HG02610 (cell line): ENCODE measurements around the gene HSPA12A.

Experiments used
- ATAC-seq: cut with Tn5 transposase; IDR thresholded peaks from one replicate; pipeline ENCODE4 v1.9.1; 2021; ENCODE audit warnings: mild to moderate bottlenecking, moderate library complexity; ENCODE audit not compliant: unreplicated experiment

HSPA12A gene

DNA sequence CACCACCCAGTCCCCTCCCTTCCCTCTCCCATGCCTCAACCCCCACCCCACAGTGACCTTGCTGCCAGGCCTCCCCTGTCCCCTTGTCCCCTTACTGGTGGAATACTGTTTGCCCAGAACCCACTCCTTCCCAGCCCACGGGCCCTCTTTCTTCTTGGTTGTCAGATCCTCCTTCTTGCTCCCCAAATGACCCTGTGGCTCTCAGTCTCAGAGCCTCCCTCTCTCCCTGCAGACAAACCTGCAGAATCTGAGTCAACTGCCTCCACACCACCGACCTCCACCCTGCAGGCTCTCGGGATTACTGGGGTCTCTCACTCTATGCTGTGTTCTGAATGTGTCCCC is 47.5 kb downstream of the HSPA12A start:
- ATAC-seq: no peak

DNA sequence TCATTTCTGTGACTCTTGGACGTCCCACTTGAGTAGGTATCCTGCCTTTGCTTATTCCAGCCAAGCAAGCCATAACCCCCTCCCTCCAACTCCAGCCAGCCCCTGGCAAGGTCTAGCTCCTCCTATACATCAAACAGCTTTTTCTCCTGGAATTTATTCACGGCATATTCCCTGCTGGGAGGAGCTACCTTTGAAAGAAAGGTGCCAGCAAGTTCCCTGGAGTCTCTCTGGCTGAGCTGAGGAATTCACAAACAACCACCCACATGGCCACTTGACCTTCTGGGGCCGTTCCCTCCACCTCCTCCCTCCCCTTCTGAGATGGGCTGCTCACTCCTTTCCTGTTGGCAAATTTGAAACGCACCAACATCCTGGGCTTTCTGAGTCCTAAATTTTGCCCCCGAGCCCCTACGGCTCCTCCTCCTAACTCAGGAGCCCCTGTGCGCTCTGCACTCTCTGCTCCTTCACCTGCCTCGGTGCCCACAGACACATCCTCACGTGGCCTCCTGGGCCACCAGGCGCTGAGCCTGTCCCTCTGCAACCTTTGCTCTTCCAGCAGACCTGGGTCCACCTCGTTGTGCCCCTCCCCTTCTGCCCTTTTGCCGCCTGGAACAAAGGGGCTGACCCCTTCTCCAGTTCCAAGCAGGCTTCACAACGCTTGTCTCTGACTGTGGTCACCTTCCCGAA is 48.0 kb downstream of the HSPA12A start:
- ATAC-seq: no peak

DNA sequence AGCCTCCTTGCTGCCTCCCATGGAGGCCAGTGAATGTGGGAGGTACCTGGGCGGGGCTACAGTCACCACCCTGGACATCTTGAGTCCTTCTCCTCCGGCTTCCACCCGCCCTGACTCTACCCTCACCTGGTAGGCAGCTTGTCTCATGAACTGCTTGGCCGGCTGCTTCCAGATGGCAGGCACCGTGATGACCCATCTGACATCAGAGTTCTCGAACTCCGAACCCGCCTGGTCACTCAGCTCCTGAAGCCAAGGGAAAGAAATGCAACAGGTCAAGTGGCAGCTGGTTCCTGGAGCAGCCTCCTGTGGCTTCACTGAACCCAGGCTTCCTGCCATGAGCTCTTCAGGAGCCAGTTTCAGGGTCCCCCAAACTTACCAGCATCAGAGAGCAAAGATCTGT is 50.1 kb downstream of the HSPA12A start:
- no peak for ATAC-seq

DNA sequence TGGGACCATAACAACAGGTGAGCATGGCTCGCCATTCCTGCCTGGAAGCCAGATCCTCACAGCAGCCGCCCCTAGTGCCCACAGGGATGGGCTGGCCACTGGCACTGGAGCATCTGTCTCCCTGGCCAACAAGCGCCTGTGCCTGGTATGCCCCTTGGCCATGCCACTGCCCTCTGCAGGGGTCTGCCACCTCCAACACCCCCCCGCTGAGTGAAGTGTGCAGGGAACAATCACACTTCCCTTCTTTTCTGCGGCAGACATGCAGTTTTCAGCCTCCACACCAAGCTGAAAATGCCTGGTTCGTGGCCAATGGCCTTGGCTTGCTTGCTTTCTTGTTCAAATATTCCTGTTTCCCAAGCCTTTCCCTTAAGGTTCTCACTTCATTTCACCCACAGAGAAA is 50.7 kb downstream of the HSPA12A start:
- no peak for ATAC-seq

DNA sequence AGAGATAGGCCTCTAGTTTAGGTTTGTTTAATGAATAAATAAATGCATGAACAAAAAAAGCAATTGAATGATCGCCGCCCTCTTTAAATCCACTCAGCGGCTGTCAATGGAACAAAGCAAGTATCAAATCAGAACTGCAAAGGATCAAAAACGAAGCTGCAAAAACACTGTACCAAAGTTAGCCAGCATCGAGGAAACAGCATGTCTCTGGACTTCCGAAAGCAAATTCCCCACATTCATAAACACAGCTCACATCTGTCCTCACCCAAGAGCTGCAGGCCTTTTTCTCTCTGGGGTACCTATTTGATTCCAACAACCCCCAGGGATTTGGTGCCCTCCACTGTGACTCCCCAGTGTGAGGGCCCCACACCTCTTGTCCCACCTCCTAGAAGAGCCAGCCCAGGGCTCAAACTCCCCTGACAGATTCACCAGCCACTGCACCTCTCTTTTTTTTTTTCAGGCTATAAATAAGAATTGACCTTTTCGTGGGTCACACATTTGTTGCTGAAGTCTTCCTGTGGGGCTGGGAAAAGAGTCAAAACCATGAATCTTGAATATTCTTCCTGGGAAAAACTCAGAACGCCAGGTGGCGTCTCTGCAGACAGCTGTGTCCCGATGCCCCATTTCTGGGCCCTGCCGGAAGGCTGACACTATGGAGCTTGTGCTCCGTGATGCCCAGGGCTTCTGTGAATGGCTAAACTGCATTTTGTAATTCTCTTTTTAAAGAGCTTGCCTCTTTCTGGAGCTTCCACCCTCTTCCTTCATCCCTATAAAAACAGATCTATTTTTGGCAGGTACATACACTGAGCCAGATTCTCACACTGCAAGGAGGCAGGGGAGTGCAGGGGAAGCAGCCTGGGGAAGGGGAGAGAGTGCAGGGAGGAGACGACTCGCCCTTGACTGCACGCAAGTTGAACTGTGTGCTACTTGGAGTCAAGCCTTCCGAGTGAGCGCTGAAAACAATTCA is 51.7 kb downstream of the HSPA12A start:
- ATAC-seq: no peak

DNA sequence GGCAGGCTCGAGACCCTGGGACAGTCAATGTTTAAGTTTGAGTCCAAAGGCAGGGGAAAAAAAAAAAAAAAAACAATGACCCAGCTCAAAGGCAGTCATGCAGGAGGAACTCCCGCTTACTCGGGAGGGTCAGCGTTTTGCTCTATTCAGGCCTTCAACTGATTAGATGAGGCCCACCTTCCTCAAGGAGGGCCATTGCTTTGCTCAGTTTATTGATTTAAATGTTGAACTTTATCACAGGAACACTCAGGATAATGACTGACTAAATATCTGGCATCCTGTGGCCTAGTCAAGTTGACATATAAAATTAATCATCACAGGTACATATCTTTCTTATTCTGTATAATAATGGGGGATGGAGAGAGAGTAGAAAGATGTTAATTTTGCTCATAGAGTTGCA is 52.6 kb downstream of the HSPA12A start:
- no peak for ATAC-seq

DNA sequence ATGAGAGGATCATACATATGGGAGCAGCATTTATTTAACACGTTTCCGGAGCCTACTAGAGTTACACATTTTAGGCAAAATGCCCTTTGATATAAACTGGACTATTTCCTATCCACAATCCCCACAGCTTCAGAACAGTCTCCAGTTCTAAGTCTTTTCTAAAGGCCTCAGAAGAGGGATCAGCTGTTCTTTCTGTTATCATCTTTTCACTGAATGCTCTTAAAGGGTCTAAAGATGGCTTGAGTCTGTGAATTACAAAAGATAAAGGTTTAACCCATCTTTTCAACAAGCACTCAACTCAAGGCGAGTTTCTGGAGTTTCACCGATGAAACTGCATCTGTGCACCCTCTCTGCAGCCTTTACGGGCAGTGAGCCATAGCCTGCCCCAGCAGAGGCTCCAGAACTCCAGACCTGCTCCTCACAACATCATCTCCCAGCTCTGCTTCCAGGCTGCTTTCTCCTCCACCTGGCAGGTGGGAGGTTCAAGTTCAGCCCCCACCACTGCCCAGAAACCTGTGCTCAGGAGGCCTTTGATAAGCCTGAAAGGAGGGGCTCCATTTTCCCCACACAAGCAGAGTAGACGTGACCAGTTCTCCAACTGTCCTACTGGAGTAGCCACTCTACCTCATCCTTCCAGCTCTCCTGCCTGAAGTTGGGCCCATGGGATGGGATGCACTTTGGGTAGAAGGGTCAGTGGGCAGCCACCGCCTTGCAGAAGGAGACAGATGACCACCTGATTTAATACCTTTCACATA is 53.4 kb downstream of the HSPA12A start:
- no peak for ATAC-seq

DNA sequence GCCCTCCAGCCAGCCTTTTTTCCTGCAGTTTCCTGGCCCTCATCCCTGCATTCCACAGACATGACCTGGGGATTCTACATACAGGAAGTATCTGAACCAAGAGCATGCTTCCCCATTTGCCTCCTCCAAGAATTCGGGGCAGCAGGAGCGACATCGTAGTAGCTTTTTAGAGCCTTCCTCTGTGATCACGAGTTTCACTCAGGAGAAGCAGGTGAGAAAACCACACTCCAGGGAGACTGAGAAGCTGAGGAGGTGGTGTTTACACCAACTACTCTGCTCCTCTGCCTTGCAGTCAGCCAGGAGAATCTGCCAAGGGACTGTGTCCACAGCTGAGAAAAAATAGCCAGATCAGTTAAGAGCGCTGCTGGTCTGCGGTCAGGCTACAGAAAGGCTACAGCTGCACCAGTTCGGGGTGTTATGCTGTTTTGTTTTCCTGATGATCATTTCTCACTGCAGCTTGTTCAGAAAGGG is 54.1 kb downstream of the HSPA12A start:
- ATAC-seq: no peak

DNA sequence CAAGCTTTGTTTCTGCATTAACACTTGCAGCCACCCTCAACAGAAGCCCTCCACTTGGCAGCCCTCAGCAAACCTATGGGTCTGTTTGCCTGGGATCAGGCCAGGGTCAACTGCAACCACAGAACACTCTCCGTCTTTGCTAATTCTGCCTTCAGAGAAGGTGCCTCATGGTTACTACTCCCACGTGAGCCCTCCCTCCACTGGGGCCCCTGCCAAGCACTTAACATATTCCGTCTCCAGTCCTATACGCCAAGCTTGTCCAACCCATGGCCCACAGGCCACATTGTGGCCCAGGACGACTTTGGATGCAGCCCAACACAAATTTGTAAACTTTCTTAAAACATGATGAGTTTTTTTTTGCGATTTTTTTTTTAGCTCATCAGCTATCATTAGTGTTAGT is 54.7 kb downstream of the HSPA12A start:
- ATAC-seq: no peak

DNA sequence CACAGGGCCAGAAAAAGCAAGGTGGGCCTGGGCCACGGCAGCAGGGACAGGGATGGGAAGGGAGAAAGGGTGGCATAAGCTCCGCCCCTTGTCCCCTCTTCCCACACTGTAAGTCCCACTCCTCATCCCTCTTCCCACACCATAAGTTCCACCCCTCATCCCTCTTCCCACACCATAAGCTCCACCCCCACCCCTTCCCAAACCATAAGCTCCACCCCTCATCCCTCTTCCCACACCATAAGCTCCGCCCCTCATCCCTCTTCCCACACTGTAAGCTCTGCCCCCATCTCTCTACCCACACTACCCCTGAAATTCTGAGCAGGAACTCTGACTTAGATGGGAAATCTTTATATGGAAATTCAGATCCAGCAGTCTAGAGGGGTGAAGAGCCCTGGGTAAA is 55.7 kb downstream of the HSPA12A start:
- ATAC-seq: no peak

DNA sequence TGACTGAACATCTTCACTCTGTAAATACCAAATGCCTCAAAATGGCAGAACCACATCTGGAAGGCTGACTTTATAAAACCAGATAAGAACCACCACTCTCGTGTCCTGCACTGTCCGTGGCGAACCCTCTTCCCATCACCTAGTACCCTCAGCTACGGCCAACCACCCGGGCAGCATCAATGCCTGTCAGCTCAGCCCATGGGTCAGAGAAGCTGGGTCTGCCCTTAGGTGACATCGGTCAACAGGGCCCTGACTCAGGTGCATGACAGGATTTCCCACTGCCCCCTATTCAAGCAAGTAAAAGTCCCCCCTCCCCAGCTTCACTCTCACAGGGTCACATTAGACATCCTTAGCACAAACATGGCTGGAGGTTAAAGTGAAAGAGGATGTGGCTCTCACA is 56.6 kb downstream of the HSPA12A start:
- ATAC-seq: no peak

DNA sequence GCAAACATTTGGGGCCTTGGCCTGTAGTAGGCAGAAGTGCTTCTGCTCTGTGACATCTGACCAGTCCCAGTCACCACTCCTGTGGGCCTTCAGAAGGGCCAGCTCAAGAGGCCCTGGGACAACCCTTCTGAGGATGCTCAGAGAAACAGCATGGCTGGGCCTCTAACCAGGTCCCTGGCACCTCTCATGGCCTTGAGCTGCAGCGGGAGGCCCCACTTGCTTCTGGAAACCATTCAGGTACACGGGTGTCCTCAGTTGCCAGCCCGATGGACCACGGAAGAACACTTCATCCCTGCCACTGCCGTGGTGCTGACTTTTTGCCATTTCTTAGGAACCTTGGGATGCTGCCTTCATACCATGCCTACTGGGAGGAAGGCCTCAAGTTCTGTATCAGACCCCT is 57.6 kb downstream of the HSPA12A start:
- ATAC-seq: no peak

DNA sequence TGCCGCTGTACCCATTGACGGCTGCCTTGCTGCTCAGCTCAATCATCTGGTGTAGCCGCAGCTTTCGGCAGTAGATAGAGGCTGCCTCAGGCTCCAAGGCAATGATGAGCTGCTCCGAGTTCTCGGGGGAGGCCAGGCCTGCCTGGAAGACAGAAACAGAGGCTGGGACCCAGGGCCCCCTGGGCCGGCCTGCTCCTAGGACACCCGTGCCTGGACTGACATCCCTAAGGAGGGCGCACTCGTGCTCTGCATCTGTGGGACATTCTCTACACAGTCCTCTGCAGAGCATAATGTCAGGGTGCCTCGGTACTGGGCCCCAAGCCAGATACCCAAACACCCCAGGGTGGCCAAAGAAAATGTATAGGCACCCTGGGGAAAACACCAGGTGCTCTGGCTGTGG is 58.5 kb downstream of the HSPA12A start:
- no peak for ATAC-seq

DNA sequence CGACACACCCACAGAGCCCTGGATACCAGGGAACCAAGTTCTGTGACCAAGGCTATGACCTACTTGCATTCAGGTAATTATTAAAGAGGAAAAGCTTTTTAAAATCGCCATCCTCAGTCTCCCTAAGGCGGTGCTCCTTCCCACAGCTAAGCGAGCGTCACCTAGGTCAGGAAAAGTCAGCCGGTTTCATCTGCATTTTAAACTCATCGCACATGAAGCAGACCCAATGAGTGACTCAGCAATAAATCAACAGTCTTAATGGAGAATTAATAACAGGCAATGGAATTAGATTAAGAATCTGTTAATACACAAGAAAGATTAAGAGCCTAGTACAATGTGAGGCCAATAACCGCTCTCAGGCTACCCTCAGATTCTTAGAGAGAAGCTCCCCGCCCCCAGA is 59.2 kb downstream of the HSPA12A start:
- ATAC-seq: no peak

DNA sequence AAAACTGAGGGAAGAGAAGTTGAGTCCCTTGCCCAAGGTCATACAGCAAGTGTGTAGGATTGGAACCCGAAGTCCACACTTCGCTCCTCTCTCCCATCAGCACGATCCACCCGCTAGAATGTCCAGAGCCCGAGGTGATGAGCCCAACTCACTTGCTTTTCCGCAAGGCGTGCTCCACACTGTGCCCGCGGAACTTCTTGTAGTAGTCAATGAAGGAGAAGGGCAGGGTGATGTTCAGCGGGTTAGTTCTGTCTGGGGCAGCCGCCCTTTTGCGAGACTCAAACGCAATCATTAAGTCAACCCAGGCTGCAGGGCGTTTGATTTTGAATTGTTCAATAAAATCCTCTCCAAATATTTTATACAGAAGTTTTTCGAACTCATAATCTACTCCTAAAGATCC is 63.0 kb downstream of the HSPA12A start:
- no peak for ATAC-seq

DNA sequence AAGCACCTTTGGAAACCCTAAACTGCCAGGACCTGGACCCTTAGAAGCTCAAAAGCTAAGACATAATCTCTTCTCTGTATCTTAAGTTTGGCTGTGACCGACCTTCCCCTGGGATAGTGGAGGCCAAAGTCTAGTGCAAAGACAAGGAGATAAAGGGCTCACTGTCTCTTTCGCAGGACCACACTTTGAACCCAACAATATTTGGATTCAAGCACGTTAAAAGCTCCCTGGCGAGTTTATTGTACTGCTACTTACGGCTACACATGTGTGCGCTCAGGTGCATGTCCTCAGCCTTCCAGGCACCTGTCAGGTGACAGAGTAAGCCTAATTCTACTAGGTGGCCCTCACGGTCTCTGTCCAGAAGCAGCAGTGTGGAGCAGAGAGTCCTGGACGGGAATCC is 65.7 kb downstream of the HSPA12A start:
- ATAC-seq: no peak

DNA sequence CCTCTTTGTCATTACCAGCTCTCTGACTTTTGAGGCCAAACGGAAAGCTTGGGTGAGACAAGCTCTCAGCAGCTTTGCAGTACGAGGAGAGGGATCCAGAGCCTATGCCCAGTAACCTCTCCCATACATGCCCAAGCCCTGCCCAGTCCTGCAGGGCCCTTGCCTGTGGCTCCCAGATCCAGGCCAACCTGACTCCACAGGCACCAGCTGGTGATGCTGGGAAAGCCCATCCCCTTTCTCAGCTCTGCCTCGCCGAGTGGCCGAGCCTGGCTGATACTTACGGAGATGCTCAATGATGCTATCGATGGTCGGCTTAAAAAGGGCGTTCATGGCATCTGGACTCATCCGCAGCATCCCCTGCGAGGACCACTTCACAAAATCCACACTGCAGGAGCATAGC is 66.2 kb downstream of the HSPA12A start:
- ATAC-seq: no peak

DNA sequence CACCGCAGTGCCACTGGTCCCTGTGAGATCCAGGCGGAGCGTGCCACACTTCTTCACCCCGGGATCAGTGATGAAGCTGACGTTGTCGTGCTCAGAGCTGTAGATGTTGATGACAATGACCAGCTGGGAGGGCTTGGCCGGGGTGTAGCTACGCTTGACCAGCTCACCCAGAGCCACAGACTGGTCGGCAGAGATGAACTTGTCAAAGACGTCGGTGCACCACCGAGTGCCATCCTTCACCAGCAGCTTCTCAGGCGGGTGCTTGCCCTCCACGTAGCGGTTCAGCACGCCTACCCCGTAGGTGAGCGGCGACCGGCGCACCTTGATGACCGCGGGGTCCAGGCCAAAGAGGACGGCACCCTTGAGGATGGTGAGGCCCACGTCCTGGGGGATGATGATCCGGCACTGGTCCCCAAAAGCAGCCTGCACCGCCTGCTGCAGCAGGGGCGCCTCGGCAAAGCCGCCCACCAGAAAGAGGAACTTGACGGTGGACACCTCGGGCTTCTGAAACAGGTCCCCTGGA is 67.4 kb downstream of the HSPA12A start:
- no peak for ATAC-seq

DNA sequence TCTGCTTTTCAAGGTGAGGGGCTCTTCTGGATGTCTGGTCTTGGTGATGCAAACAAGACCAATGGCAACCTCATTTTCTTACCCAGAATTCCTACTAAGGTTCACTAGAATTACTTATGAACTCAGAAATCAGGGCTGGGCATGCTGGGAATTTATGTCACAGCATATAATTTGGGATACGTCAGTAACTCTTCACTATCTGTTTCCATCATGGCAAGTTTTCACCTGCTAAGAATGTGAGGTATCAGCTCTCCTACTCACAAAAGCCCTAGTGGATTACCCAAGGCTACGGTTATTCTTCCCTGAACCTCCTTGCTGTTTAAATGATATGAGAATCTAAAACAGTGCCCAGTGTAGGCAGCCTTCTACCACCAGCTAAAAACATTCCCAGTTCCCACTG is 68.5 kb downstream of the HSPA12A start:
- ATAC-seq: no peak

DNA sequence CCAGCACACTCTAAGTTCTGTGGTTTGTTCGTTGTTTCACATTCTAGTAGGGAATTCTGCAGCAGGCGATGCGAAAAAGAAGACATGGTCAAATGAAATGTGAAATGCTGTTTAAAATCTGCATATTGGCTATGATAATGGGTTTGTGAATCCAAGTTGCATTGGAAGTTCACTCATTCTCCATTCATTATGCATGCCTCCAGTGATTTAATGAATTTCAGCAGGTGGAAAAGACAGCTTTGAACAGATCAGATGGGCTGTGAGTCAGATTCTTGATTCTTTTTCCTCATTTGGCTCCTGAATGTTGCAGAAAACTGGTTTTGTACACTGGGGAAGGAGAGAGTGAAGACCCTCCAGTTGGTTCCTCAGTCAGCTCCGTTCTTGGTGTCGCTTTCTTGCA is 69.5 kb downstream of the HSPA12A start:
- no peak for ATAC-seq

DNA sequence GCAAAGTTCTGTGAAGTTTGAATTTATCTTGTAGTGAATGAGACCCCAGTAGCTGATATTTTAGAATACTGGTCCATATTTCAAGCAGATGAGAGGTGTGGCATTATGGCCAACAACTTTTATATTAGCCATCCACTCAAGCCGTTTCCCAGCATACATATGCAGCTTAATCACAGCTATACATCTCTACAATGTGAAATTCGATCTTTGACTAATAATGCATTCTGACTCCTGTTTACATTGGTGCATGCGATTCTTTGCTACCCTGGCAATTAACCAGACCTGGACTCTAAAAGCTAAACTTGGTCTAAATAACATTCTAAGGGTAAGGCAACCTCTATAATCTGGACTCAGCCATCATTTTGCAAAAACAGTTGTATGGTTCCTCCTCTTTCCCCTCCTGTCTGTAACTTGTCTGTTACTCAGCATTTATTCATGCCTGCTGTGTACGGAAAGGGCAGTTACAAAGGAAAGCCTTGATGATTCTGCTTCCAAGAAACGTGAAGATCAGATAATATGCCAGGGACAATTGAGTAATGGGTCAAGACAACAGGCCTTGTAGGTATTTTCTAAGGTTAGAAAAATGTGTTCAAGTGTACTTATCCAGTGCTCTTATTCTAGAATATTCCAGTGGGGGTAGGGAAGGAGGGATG is 71.0 kb downstream of the HSPA12A start:
- ATAC-seq: no peak
